Limb (tissue), 2 donors: ENCODE results near the gene SMC5.
"Not testable (repeated sequence)": the region's sequence is repeated elsewhere in the genome, so short reads cannot be mapped to it uniquely, and the experiment has no call there.

Experiments
- DNase-seq, 2 donors: peaks; one replicate each; pipeline ENCODE4 v3.0.0-alpha.2; 2016; ENCODE audit errors: extremely low spot score in 2 of 2

SMC5 gene

DNA sequence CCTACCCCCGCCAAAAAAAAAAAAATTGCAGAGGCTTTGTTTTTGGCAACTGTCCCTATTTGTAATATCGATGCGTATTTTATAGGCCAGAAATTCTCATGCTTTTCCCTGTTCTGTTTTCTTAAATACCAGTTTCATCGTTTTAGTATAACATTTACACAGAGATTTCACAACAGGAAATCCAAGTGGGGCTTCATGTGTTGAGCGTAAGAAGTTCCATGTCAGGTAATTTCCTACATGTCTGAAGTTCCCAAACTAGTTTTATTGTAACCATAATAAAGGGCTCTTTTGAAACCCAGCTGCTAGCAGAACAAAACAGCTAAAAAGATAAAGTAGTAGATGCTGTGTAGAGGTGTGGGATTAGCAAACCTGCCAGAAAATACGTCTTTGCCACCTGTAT lies 4.2 kb downstream of the SMC5 start:
- DNase-seq, result no peak

DNA sequence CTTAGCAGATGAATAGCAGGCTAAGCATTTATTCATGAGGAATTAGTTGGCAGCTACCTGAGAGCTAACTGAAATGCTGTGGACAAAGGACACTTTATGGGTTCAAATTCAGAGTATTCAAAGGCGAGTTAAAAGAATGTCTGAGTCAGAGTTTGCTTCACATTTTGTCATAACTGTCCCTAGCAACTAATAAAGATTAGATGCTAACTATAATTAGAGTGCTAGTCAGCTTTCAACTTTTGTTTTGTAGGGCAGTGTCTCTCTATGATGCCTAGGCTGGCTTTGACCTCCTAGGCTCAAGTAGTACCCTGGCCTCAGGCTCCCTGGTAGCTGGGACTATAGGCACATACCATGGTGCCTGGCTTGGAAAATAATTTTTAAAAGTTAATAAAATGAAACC lies 4.6 kb downstream of the SMC5 start:
- no peak for DNase-seq

DNA sequence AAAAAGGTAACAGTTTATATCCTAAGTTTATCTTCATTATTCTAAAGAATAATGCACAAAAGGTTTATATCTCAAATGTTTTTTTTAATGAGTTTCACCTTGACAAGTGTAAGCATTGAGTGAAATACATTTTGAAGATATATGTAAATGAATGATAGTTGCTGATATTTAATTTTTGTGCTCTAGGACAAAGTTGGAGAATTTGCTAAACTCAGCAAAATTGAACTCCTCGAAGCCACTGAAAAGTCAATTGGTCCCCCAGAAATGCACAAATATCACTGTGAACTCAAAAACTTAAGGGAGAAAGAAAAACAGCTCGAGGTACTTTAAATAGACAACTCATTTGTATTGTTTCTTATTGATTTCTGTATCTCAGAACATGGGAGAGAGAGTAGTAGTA lies 19.5 kb downstream of the SMC5 start:
- no peak for DNase-seq

GRCh38 chr9:70283848-70284247 lies 25.1 kb downstream of the SMC5 start:
- DNase-seq, result no peak

- no peak for DNase-seq
Measured at GRCh38 chr9:70285246-70285645, 26.5 kb downstream of the SMC5 start.

DNA sequence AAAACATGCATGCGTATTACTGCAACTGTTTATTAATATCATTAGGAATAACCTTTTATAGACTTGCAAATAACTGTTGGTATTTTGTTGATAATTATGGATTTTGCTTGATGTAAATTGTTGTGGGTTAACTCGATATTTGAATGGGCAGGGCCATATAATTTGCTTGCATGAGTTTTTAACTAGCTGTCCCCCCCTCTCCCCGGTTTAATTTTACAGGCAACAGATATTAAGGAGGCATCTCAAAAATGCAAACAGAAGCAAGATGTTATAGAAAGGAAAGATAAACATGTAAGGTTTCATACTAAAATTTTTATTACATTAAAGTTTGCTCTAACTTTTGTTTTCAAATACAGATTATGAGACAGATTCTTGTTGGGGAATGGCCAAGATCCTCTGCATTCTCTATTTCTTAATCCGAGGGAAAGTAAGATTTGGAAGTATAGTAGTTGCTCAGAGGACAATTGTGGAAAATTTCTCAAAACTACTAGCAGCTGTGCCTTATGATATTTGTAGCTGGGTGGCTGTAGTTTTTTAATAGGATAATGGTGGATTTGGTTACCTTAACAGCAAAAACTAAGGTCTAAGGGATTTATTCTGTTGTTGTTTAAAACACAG lies 27.3 kb downstream of the SMC5 start:
- DNase-seq, result no peak

DNA sequence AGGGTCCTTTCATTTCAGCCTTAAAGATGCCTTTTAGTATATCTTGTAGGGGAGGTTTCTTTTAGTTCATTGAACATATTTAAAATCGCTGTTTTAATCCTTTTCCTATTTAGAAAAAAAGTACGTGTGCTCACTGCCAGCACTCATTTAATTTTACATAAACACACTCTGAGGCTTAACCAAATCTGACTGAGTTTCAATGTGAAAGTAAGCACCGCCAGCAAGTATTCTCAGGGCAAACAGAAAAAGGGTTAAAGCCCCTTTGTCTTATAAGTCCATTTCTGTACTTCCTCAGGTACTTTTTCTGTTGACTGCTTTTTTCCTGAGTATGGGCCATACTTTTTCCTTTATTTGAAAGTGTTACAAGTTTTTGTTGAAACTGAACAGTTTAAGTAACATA lies 31.8 kb downstream of the SMC5 start:
- DNase-seq, result no peak

GRCh38 chr9:70291446-70291845 lies 32.7 kb downstream of the SMC5 start:
- no peak for DNase-seq

- no peak for DNase-seq
Measured at GRCh38 chr9:70292253-70292652, 33.5 kb downstream of the SMC5 start.

DNA sequence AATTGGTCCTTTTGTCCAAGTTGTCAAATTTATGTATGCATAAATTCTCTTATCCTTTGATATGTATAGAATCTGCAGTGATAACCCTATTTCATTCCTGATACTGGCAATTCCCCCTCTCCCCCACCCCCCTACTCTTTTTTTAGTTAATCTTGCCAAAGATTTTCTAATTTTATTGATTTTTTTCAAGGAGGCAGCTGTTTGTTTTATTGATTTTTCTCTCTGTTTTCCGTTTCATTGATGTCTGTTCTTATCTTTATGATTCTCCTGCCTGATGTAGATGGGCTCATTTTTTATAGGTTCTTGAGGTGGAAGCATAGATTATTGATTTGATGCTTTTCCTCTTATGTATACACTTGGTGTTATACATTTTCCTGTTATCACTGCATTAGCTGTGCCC lies 34.4 kb downstream of the SMC5 start:
- no peak for DNase-seq

- DNase-seq, result no peak
Measured at GRCh38 chr9:70297141-70297540, 38.4 kb downstream of the SMC5 start.

DNA sequence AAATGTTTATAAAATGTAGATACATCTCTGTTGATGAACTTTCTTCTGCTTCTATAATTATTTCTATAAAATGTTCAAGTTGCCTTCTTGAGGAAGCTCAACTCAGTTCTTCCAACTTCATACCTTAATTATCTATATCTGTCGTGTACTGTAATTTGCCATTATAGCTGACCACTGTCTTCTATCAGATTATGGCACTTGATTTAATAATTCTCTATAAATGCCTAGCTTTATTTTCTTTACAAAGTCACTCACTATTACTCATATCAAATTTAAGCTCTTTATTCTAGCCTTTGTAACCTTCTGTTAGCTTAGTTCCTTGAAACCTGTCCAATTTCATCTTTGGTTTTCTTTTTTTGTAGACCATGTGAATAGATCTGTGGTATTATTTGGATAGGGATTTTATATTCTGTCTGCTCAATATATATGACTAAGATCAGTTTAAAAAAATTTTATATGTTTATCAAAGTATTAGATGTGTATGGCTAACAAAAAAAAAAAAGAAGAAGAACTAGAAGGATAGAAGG lies 39.5 kb downstream of the SMC5 start:
- no peak for DNase-seq

DNA sequence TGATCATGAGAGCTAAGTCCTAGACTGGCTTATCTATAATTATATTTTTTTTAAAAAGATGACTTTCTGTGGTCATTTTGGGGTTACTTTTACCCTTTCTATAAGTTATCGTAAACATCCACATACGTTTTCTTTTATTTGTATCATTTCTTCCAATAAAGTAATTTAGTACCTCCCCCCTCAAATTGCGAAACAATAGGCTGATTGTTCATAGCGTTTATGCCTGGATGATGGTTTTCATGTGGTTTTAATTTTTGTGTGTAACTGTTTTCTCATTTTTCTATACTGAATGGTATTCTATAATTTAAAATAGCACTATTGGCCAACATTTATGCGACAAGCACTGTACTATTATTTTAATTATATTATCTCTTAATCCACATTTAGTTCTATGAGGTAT lies 44.5 kb downstream of the SMC5 start:
- DNase-seq, result no peak

DNA sequence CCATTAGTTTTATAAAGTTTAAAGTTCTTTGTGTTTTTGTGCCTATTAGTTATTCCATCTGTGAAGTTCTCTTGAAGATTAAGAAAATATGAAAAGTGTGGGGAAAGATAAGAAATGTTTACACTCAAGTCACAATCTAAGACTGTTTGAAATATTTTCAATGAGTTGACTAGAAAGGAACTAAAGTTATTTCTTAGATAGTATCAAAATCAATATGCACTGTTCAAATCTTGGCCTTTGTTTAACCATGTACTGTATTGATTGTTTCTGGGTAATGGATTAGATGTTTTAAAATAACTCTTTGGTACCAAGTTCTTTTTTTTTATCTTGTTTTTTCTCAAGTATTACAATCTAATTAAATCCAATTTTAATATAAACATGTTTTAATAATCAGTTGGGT lies 46.0 kb downstream of the SMC5 start:
- no peak for DNase-seq

DNA sequence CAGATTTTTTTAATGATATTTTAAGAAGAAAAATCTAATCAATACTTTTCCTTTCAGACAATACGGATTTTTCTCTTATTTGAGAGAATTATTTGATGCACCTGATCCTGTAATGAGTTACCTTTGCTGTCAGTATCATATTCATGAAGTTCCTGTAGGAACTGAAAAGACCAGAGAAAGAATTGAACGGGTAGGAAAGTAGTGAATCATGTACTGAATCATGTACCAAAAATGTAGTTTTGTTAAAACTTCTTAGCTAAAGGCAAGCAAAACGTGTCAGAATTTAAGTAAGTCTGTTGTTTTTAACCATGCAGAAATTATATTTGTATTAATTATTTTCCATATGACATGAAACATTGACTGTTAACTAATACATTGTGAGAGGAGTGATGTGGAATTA lies 56.6 kb downstream of the SMC5 start:
- no peak for DNase-seq

- DNase-seq, result no peak
Measured at GRCh38 chr9:70318002-70318401, 59.2 kb downstream of the SMC5 start.

GRCh38 chr9:70322096-70322495 lies 63.3 kb downstream of the SMC5 start:
- no peak for DNase-seq

DNA sequence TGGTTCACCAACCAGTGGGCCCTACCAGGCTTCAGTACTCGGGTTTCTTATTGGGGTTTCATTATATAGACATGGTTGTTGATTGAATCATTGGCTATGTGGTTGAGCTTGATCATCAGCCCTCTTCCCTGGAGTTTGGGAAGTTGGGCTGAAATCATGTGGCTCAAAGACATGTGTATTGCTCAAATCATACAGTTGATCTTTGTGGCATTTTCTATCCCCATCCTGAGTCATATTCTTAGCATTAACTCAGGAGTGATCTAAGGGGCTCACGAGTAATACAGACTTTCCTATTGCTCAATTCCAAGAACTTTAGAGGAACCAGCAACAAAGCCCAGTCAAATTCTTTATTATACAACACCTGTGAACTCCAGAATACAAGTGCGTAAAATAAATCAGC lies 66.2 kb downstream of the SMC5 start:
- no peak for DNase-seq

DNA sequence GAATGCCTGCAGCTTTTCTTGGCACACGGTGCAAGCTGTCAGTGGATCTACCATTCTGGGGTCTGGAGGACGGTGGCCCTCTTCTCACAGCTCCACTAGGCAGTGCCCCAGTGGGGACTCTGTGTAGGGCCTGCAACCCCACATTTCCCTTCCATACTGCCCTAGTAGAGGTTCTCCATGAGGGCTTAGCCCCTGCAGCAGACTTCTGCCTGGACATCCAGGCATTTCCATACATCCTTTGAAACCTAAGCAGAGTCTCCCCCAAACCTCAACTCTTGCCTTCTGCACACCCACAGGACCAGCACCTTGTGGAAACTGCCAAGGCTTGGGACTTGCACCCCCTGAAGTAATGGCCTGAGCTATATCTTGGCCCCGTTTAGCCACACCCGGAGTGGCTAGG lies 69.8 kb downstream of the SMC5 start:
- not testable (repeated sequence) for DNase-seq

DNA sequence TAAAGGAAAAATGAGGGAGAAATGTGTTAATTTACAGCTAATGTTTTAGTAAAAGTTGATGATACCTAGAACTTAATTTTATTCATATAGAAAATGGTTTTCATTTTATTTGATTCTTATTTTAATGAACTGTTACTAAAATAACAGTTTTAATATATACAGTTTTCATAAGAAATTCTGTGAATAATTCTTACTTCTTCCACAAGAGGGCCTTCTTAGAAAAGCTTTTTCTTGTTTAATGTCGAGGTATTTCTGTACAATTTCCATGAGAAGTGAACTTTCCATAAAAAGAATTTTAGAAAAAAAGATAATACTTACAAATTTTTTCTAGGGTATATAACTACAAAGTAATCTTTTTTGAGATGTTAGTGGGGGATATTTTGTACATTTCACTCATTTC lies 81.8 kb downstream of the SMC5 start:
- DNase-seq, result peak in 1 of 2 donors; percentile 67

DNA sequence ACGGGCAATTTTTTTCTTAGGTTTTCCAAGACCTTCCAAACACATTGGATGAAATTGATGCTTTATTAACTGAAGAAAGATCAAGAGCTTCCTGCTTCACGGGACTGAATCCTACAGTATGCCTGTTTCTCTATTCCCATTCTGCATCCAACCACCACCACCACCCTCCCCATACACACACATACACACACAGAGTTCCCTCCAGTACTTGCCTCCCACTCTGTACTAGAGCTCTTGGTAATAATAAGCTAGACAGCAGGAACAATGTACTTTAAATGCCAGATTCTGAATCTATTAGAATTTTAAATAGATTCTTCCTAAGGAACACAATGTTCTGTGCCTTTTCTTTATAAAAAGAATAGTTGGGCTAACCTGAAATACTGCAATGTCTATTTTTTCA lies 88.3 kb downstream of the SMC5 start:
- no peak for DNase-seq

DNA sequence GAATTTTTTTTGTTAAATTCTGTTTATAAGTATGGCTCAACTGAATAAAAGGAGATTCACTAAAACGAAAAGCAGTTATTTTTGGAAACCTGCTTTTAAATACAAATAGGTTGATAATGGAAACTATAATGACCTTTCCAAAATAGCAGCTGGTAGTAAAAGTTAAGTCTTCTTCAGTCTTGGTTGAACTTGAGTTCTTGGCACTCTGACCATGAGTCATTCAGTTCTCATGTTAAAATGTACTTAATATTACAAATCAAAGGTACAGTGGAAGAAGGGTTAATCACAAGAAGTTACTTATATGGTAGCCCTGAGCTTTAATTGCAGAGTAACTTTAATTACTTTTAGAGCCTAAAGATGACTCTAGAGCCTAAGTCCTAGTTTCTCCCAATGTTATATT lies 93.6 kb downstream of the SMC5 start:
- DNase-seq, result no peak

GRCh38 chr9:70352802-70353201 lies 94.0 kb downstream of the SMC5 start:
- no peak for DNase-seq

DNA sequence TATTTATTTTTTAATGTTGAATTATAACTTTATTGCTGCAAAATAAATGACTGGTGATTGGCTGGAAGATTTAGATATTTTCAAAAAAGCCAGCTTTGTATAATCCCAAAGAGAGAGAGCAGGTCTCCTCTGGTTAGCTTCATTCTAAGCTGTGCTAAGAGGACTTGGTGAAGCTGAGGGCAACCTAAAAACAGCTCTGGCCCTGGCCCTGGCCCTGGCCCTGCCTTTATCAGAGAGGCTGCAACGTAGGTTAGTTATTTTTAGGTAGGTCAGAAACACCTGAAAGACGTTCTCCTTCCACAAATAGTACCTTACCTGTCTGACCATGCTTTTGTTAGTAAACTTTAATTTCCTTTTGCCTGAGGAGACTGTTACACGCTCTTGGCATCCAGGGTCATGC lies 97.0 kb downstream of the SMC5 start:
- no peak for DNase-seq
